Activated gamma-delta T cell treated with anti-CD3 and anti-CD28 coated beads, Interleukin-2, amount 50 U/mL, for 16 hours (primary cell): ENCODE data around the gene CD68.
"Not testable (repeated sequence)": the region's sequence is repeated elsewhere in the genome, so short reads cannot be mapped to it uniquely, and the experiment has no call there.

Source experiments
- DNase-seq: peaks from one replicate; pipeline ENCODE4 v3.0.0-alpha.2; 2020; ENCODE audit warnings: low read depth

Gene CD68

GRCh38 chr17:7613769-7614424 lies 34.5 kb downstream of the CD68 start:
- no peak for DNase-seq

GRCh38 chr17:7614425-7615264 lies 35.2 kb downstream of the CD68 start, which contains the start of gene FXR2:
FXR2 (minus strand) TSS chr17:7614897; CDS start chr17:7614532, 365 bp downstream.
- DNase-seq: peak; percentile 99

GRCh38 chr17:7615265-7615747 lies 35.9 kb downstream of the CD68 start:
- no peak for DNase-seq

GRCh38 chr17:7618608-7619007 lies 39.2 kb downstream of the CD68 start:
- no peak for DNase-seq

GRCh38 chr17:7620835-7621234 lies 41.4 kb downstream of the CD68 start:
- no peak for DNase-seq

- no peak for DNase-seq
These were observed 44.2 kb downstream of the CD68 start for GRCh38 chr17:7623661-7624060.

- DNase-seq: not testable (repeated sequence)
These were observed 46.3 kb downstream of the CD68 start for GRCh38 chr17:7625749-7626148.

GRCh38 chr17:7626307-7626706 lies 46.9 kb downstream of the CD68 start:
- no peak for DNase-seq

GRCh38 chr17:7626956-7627249 lies 47.5 kb downstream of the CD68 start:
- no peak for DNase-seq

- peak; percentile 79 for DNase-seq
These were observed 48.0 kb downstream of the CD68 start, which contains the start of gene SAT2 for GRCh38 chr17:7627250-7628121. SAT2 (minus strand) TSS chr17:7627821; CDS start chr17:7627635, 186 bp downstream.

- DNase-seq: no peak
These were observed 50.6 kb downstream of the CD68 start, which contains the start of gene SHBG for GRCh38 chr17:7629939-7630571. SHBG (plus strand) TSS chr17:7630135; CDS start chr17:7630173, 38 bp downstream.
